Measurements from ENCODE around the gene MYT1.

The MYT1 gene

DNA sequence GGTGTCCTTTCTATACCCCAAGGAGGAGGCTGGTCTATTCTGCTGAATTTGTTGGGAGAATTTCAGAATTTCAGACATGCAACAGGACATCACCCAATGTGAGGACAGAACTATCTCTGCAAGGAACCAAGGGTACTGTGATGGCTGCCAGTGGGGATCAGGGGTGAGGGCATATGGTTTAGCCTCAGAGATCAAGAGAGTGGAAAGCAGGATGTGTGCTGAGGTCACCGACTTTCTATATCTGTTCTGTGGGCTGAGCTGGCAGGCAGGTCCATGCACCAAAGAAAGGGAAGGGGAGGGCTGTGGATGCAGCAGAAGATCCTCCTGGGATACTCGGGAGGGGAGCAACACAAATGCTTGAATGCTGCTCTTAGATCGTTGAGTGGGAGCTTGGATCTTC is 28.8 kb downstream of the MYT1 start:
- no peak for DNase-seq (ENCODE audit: low spot score)

DNA sequence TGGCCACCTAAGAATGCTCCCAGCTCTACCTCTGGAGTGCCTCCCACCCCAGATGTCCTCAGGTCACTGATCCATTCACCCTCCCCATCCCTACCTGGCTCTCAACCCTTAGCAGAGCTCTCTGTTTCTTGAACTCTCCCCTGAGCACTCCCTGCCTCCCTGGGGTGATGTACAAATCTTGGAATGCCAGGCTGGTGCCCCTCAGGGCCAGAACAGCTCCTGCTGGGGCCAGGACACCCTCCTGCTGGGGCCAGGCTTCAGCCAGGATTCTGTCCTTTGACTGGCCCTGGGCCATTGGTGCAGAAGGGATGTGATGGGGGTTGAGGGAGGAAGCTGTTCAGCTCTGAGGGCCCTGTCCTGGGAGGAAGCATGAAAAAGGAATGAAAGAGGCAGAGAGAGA is 30.0 kb downstream of the MYT1 start:
- DNase-seq (ENCODE audit: low spot score) = no peak

DNA sequence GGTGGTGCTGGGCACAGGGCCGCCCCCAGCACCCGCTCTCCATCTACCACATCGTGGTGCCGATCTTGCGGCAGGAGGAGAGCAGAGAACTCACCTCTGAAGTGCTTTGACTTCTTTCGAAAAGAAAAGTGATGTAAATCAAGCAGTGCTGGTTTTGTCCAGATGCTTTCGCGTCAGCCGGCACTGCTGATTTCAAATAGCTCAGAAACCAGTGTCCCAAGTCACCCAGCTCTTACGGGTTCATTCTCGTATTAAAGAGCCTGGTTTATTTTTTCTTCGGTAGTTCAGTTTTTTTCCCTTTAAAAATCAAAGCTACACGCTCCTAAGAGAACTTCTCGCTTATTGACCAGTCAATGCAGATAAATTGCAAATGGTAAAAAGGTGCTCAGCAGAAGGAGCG is 32.1 kb downstream of the MYT1 start:
- no peak for DNase-seq (ENCODE audit: low spot score)

DNA sequence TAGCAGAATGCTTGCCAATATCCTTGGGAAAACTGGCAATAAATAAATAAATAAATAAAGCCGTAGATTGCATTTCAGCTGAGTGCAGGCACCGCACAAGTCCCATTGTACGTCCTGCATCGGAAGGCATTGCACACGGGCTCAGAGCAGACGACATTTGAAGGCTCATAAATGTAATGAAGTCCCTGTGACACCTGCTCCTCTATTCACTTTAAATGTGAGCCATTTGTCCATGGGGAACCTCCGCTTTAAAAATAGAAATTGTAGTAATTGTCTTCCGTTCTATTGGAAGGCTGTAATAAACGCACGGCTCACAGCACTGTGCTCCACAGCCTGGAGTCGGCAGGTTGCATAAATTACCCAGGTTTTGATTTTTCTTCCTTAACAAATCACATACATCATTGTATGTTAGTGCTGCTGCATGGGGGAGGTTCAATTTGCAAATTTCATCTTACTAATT is 32.6 kb downstream of the MYT1 start:
- no peak for DNase-seq (ENCODE audit: low spot score)

DNA sequence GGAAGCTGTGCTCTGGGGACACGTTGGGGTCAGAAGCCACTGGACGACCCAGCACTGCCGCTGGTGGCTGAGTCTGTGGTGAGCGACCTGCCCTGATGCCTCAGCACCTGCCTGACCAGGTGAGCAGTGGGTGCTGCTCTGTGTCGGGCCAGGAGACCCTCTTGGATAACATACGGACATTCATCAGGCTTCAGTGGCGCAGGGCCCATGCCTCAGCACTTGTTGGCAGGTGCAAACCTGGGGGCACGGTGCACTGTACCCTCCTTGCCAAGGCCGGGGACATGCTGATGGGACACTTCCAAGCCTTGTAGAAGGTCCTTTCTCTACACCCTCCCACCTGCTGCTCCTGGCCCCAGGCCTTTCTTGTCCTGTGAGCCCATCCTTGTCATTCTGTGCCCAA is 34.1 kb downstream of the MYT1 start:
- DNase-seq (ENCODE audit: low spot score) = no peak

DNA sequence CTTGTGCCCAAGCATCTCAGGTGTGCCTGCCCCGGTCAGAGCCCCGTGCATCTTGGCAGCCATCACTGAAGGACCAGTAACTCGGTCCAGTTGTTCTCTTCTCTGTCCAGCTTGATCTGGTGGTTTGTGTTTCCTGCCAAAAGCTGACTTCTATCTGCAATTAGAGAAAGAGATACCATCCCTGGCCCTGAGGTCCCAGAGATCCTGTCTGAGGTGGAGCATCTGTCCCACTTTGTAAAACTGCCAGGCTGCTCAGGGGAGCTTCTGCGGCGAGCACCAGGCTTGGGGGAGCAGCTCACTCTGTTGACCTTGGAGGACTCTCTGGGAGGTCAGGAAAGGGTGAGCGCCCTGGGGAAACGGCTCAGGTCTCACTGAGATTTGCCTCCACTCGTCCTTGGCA is 35.1 kb downstream of the MYT1 start:
- no peak for DNase-seq (ENCODE audit: low spot score)

DNA sequence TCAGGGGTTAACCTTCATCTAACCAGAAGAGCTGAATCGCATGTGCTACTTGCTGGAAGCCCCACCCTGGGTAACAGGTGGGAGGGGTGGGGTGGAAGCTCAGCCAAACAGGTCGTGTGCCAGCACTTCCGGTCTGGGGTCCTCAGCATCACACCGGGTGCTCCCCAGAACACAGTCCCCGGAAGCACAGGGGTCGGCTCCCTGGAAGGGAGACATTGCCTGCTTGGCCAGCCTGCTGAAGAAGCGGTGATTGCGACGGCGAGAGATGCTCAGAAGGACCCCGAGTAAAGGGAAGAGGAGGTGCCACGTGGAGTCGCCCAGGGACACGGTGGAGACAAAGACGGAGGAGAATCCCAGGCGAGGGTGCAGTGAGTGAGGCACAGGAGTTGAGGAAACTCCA is 36.5 kb downstream of the MYT1 start:
- no peak for DNase-seq (ENCODE audit: low spot score)

DNA sequence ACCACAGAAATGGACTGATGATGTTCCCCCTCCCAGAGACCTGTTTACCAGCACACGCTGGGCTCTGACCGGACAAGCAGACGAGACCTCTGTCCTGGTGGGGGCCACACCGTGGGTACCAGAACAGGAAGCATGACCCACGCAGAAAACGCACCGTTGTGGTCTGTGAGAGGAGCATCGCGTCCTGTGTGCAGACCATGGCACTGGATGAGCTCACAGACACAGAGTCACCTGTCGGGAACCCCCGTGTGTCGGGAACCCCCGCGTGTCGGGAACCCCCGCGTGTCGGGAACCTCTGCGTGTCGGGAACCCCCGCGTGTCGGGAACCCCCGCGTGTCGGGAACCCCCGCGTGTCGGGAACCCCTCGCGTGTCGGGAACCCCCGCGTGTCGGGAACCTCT is 37.4 kb downstream of the MYT1 start:
- no peak for DNase-seq (ENCODE audit: low spot score)

DNA sequence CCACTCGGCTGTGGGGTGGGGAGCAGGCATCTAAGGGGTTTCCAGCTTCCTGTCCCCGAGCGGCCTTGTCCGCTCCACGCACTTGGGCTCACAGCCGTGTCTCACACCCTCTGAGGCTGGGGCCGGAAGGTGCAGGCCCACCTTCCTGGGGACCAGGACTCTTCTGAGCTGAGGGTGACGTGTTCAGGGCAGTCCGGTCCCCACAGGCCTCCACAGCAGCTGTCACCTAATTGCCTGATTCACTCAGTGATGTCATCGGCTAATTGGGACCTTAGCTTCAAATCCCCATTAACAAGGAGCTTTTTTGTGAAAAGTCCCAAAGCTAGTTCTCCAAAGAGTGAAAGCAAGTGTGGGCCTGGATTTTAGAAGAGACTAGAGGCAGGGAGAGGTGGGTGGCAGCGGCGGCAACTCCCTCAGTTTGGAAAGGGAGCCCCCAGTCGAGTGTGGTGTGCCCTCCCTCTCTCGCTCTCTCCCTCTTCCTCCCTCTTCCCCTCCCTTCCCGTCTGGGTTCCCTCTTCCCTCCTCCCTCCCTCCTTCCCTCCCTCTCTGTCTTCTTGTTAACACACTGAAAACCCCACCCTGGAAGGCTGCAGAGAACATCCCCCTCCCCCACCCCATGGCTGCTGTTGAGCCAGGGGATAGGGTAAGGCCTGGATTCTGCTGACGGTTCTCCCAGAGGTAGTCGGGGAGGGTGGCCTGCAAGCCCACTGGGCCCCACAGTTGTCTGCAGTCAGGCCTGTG is 39.0 kb downstream of the MYT1 start:
- DNase-seq (ENCODE audit: low spot score) = no peak

DNA sequence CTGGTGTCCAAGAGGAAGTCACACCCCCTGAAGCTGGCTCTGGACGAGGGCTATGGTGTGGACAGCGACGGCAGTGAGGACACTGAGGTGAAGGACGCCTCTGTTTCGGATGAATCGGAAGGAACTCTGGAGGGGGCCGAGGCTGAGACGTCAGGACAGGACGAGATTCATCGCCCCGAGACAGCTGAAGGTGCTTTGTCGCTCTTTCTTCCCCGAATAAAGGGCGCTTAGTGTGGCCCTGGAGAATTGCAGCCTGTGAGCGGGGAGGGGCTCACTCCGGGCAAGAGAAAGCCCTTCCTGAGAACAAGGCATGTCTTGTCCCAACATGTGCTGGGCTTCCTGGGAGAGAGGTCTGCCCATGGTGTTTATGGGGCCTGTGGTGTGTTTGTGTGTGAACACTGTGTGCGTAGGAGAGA is 41.4 kb downstream of the MYT1 start:
- DNase-seq (ENCODE audit: low spot score) = no peak

DNA sequence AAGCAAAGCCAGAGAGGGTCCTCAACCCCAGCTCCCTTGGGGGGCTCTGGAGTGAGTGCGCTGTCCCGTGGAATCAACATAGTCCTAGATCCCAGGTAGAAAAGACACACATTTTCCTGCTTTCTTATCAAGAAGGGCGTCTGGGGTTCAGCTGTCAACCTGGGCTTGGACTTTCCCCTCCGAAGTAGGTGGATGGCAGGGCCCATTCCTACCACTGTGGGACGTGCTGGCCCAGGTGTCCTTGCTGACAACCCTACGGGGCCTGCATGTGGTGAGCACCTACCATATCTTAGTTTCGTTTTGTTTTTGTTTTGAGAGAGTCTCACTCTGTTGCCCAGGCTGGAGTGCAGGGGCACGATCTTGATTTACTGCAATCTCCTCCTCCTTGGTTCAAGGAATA is 42.4 kb downstream of the MYT1 start:
- no peak for DNase-seq (ENCODE audit: low spot score)

DNA sequence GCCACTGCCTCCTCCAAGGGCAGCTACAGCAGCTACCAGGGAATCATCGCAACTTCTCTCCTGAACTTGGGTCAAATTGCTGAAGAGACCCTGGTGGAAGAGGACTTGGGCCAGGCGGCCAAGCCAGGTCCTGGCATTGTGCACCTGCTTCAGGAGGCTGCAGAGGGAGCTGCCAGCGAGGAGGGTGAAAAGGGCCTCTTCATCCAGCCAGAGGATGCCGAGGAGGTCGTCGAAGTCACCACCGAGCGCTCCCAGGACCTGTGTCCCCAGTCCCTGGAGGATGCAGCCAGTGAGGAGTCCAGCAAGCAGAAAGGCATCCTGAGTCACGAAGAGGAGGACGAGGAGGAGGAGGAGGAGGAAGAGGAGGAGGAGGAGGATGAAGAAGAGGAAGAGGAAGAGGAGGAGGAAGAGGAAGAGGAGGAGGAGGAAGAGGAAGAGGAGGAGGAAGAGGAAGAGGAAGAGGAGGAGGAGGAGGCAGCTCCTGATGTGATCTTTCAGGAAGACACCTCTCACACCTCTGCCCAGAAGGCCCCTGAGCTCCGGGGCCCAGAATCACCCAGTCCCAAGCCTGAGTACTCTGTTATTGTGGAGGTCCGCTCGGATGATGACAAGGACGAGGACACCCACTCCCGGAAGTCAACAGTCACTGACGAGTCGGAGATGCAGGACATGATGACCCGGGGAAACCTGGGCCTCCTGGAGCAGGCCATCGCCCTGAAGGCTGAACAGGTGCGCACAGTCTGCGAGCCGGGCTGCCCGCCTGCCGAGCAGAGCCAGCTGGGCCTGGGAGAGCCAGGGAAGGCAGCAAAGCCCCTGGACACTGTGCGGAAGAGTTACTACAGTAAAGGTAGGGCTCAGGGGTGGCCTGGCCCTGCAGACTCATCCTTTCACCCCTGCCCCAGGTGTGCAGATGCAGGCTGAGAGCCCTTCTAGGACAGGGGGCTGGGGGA is 43.7 kb downstream of the MYT1 start:
- DNase-seq (ENCODE audit: low spot score) = no peak

DNA sequence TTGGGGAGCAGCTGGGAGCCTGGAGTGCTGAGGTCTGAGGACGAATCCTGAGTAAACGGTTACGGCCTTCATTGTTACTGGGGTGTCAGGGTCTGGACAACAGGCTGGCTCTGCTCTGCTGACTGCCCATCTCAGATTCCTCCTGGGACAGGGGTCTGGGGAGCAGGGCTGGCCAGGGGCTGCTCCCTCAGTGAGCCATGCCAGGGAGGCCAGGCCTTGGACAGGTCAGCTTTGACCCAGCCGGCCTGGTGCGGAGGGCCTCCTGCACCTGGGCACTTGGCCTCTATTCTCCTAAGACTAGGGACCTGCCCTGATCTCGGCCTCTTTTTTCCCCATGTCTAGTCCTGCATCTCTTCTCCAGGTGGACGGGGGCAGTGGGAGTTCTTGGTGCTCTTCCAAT is 44.9 kb downstream of the MYT1 start:
- no peak for DNase-seq (ENCODE audit: low spot score)

DNA sequence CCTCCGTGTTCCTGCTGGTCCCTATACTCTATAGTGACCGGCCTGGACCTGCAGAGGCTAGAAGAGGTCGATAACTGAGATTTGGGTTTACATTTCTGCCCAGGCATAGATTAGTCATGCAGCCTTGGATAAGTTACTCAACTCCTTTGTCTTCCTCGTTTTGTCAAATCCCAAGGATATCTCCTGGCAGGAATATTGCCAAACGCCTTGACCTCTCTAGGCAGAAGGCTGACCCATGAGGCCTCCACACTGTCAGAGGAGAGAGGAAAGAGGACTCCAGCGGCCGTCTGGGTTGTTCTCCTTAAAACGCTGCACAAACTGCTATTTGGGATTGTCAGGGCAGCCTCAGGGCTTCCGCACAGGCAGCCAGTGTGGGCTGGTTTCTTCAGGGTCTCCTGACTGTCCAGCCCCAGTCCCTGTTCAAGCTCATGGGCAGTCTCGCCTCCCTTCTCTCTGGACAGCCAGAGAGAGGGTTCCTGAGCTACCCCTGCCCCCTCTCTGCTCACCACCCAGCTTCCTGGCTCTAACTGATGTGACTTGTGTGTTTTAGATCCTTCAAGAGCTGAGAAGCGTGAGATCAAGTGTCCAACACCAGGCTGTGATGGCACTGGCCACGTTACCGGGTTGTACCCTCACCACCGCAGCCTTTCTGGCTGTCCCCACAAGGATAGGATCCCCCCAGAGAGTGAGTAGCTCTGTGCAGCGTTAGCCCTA is 46.6 kb downstream of the MYT1 start:
- no peak for DNase-seq (ENCODE audit: low spot score)

DNA sequence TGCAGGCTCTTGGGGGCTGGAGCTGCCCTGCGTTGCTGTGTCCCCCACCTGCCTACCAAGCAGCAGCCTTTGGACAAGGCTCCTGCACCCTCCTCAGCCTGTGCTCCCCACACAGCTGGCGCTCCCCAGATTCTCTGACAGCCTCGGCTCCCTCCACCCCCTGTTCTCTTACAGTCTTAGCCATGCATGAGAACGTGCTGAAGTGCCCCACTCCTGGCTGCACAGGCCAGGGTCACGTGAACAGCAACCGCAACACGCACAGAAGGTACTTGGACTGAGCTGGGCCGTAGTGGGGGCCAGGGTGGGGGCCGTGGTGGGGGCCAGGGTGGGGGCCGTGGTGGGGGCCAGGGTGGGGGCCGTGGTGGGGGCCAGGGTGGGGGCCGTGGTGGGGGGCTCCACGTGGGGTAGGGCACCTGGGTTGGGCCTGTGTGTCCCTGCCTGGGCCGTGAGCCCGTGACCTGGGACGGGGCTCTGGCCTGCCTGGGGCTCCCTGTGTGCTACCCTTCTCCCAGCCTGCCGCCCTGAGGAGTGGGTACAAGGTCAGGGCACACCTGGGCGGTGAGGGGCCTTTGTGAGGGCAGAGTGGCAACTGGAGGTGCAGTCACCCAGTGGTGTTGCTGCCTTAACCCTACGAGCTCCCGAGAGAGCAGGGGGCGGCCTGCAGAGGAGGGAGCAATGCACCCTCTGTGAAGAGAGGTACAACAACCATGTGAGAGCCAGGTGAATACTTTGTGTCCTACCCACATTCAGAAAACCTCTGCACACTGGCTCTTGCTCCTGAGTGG is 47.8 kb downstream of the MYT1 start:
- no peak for DNase-seq (ENCODE audit: low spot score)

DNA sequence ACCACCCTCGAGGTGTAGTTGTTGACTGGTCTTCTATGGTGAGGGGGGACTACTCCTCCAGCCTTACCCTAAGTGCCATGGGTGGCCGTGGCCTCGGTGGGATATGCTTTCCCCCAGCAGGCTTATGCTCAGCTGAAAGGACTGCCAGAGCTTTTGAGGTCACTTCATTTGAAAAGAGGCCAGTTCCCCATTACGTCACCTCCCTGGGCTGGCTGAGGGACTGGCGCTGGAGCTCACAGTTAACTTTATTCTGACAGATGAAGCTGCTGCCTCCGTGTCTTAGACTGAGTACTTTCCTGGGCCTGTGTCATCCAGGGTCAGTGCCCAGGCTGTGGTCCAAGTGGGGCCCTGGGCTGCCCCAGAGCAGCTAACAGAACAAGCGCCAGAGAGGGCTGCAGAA is 48.5 kb downstream of the MYT1 start:
- no peak for DNase-seq (ENCODE audit: low spot score)

DNA sequence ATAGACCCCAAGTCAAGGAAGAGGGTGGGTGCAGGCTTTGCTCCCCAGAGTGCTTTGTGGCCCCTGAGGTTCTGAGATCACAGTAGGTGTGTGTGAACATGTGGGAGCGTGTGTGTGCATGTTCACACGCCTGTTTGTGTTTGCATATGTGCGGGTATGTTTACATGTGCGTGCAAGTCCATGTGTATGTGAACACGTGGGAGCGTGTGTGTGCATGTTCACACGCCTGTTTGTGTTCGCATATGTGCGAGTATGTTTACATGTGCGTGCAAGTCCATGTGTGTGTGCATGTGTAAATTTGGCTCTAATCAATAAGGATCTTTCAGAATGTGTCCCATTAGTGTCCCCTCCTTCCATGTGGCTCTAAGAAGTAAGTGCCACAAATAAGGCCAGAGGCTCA is 49.9 kb downstream of the MYT1 start:
- no peak for DNase-seq (ENCODE audit: low spot score)

DNA sequence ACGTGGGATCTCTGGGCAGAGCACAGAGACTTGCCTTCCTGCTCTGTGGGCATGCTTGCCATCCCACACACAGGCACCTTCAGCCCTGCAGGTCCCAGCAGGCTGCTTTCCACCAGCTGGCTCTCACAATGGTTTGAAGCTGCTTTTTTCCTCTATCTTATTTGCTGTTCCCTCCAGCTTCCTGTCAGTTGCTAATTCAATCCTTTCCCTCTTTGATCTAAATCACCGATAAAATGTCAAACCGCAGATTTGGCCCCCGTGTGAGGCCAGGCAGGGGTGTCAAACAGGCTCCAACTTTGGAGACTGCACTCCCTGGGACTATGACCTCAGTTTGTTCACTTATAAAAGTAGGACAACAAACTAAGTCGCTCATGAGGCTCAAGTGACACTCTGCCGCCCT is 50.7 kb downstream of the MYT1 start:
- DNase-seq (ENCODE audit: low spot score) = no peak

DNA sequence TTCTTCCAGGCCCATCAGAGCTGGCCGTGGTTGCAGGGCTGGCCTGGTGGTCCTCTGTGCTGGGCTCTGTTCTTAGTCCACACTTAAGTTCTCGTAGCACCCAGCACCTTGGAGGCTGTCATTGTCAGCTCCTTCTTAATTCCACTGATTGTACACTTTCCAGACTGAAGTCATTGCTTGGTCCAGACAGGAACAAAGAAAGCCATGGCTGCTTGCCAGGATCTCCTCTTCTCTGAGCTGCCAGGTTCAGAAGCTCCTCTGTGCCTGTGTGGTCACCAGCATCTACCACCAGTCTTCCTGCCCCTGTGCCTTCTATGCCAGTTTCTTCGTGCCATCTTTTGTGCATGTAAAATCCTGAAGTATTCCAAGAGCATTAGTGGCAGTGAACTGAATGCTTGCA is 51.8 kb downstream of the MYT1 start:
- DNase-seq (ENCODE audit: low spot score) = no peak

DNA sequence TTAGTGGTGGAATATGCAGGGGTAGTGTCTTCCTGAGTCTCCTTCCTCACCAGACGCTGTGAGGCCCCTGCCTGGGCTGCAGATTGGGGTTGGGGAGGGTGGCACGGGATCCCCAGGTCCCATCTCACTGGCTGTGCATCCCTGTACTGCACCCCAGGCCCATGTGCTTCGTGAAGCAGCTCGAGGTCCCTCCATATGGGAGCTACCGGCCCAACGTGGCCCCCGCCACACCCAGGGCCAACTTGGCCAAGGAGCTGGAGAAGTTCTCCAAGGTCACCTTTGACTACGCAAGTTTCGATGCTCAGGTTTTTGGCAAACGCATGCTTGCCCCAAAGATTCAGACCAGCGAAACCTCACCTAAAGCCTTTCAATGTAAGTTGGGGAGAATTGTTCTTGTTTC is 52.7 kb downstream of the MYT1 start:
- DNase-seq (ENCODE audit: low spot score) = no peak

DNA sequence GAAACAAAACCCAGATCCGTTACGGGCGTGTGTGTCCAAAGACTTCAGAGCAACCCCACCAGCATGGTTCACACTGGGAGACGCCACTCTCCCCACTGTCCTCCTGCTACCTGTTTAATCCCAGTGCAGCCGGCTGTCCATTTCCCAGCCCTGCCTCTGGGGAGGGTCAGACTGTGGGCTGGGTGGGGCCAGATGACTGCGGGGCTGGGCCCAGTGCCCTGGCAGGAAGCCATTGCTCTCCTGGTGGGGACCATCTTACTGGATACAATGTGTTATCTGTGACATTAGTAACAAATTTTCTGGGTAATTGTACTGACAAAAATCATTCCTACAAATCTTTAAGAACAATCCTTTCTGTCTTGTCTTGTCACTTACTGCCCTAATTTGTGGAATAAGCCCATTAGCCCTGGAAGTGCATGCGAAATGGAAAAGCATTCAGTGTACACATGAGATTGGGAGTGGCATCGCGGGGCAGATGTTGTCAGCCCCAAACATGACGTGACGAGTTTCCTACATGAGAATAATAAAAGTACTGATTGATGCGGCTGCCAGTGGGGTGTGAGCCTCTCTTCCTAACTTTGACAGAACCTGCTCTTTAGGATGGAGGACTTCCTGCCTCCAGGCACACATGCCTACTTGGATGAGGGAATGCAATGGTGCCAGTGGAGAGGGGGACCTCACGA is 53.4 kb downstream of the MYT1 start:
- DNase-seq (ENCODE audit: low spot score) = no peak

All from LoVo (cell line).